ENCODE data around the gene COL18A1. TPM values are rescaled to one million over a fixed set of nuclear protein-coding genes. Genes with fewer than 3 reads are reported as not detected.

COL18A1 gene
- total RNA-seq, 1 donor from 2014 or later, result 9.2 TPM

GRCh38 chr21:45470773-45471524, 66.0 kb downstream of the COL18A1 start:
- H3K27me3 ChIP-seq (ENCODE audit: control insufficient read depth, insufficient read depth, low read length), result no peaks in the 10 kb centered on the region
- no peak for TF ChIP-seq CTCF (IDR thresholded peaks at IDR 0.05; ENCODE audit: insufficient read depth, low read length, severe bottlenecking)
- H3K36me3 ChIP-seq (ENCODE audit: control insufficient read depth, insufficient read depth, low read length), result no peaks in the 10 kb centered on the region
- peak overlapping the region; percentile 5 for H3K4me3 ChIP-seq (ENCODE audit: low read depth, low read length)
- DNase-seq (ENCODE audit: low read depth), result peak; percentile 92
- FAIRE-seq, result peak; percentile 99

- H3K36me3 ChIP-seq (ENCODE audit: control insufficient read depth, insufficient read depth, low read length), result no peaks in the 10 kb centered on the region
- TF ChIP-seq CTCF (IDR thresholded peaks at IDR 0.05; ENCODE audit: insufficient read depth, low read length, severe bottlenecking), result no peak
- H3K4me3 ChIP-seq (ENCODE audit: low read depth, low read length), result no peak overlapping the region
- H3K27me3 ChIP-seq (ENCODE audit: control insufficient read depth, insufficient read depth, low read length), result no peaks in the 10 kb centered on the region
- FAIRE-seq, result no peak
- DNase-seq (ENCODE audit: low read depth), result no peak
Measured at GRCh38 chr21:45471525-45472221, 66.7 kb downstream of the COL18A1 start.

GRCh38 chr21:45472445-45473365, 67.7 kb downstream of the COL18A1 start:
- FAIRE-seq (no peak), DNase-seq (ENCODE audit: low read depth) (no peak)
- H3K27me3 ChIP-seq (ENCODE audit: control insufficient read depth, insufficient read depth, low read length), result no peaks in the 10 kb centered on the region
- TF ChIP-seq CTCF (IDR thresholded peaks at IDR 0.05; ENCODE audit: insufficient read depth, low read length, severe bottlenecking), result no peak
- H3K4me3 ChIP-seq (ENCODE audit: low read depth, low read length), result no peak overlapping the region
- no peaks in the 10 kb centered on the region for H3K36me3 ChIP-seq (ENCODE audit: control insufficient read depth, insufficient read depth, low read length)

- Histone ChIP-seq H3K36me3 (ENCODE audit: control insufficient read depth, insufficient read depth, low read length) (no peaks in the 10 kb centered on the region), H3K27me3 (ENCODE audit: control insufficient read depth, insufficient read depth, low read length) (no peaks in the 10 kb centered on the region), H3K4me3 (ENCODE audit: low read depth, low read length) (no peak overlapping the region)
- TF ChIP-seq CTCF (IDR thresholded peaks at IDR 0.05; ENCODE audit: insufficient read depth, low read length, severe bottlenecking), result no peak
- no peak for DNase-seq (ENCODE audit: low read depth)
- FAIRE-seq, result no peak
Measured at GRCh38 chr21:45473496-45474322, 68.7 kb downstream of the COL18A1 start.

GRCh38 chr21:45474323-45474950, 69.5 kb downstream of the COL18A1 start:
- DNase-seq (ENCODE audit: low read depth), result no peak
- H3K27me3 ChIP-seq (ENCODE audit: control insufficient read depth, insufficient read depth, low read length), result no peaks in the 10 kb centered on the region
- peak; percentile 92 for FAIRE-seq
- no peak for TF ChIP-seq CTCF (IDR thresholded peaks at IDR 0.05; ENCODE audit: insufficient read depth, low read length, severe bottlenecking)
- H3K36me3 ChIP-seq (ENCODE audit: control insufficient read depth, insufficient read depth, low read length), result no peaks in the 10 kb centered on the region
- no peak overlapping the region for H3K4me3 ChIP-seq (ENCODE audit: low read depth, low read length)

Data from bronchial epithelial cell (primary cell).